HG02973 (cell line): ENCODE measurements around the gene BNIP5.

Experiments
- ATAC-seq: cut with Tn5 transposase; IDR thresholded peaks from one replicate; pipeline ENCODE4 v1.9.1; 2021; ENCODE audit warnings: moderate library complexity; ENCODE audit not compliant: unreplicated experiment

The BNIP5 gene, protein sequence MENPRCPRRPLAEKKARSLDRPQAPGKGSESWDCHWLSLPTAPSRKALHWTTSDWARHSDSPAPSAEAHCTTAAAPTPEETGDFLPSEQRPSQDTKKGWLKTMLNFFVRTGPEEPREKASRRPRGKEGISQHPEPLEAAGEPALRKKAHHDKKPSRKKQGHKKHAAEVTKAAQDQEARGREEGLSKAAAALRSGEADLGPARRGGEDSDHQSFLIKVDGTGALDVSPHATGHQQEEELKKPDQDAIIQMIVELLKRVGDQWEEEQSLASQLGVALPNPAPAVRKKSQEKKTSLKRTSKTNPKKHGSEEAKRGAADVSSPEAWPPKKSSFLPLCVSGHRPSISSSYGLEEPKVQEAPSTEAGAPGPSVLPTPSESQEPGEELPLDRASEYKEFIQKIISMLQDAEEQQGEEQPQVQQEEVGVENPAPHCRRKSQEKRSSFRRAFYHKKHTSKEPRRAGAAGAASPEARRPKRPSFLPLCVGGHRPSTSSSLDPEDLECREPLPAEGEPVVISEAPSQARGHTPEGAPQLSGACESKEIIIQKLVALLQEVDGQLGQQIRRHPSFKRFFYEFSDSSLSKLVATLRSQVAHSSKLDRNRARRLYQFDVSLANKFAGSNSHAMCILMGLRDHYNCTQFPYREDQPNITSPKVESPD

GRCh38 chr6:36336779-36337241, at the start of gene BNIP5:
BNIP5 (minus strand) TSS chr6:36336888; CDS start chr6:36330690, 6,198 bp downstream.
- ATAC-seq: no peak

DNA sequence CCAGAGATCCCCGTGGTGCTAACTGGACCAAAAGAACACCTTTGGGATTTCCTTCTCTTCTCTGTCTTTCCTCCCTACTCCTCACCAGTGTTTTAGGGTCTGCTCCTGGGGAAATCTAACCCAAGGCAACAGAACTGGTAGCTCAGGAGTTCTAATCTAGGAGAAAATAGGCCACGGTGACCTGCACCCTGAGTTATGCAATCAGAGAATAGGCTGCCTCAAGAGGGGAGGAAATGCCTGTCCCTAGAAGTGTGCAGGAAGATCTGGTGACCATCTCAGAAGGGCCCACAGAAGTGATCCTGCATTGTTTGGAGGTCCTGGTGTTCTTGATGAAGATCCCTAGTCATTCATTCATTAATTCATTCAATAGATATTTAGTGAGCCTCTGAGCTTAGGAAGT, 47.4 kb upstream of the BNIP5 start:
- ATAC-seq: no peak

DNA sequence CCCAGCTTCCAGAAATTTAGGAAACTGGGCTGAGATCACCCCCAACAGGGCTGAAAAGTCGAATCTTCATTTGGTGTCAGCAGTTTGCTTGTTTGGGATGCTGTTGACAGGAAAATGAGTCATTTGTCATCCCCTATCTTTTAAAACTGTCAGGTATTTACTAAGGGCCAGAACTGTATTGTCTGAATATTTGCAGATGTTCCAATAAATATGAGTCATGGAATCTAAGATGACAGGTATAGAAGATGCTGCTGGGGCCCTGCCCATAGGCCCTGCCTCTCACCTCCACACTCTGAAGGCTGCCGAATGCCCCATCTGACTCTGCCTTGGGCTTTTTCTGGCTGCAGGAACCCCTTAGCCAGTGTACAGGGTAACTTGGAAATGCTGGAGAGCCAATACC, 46.9 kb upstream of the BNIP5 start:
- no peak for ATAC-seq

DNA sequence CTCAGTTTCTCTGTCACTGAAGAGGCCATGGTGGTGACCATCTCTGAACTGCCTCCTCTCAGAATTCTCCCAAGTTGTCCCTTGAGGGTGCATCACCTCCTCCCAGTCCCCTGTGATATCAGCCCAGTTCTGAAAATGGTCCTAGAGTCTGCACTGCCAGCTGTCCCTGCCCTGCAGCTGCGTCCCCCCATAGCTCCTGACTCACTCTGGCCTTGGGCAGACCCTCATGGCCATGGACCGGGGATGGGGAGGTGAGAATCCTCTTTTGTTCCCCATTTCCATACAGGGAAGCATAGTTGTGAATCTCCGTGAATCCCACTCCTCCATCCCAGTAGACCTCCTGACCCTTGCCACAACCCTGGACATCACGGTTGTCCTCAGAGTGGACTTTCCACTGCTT, 46.3 kb upstream of the BNIP5 start:
- ATAC-seq: no peak

DNA sequence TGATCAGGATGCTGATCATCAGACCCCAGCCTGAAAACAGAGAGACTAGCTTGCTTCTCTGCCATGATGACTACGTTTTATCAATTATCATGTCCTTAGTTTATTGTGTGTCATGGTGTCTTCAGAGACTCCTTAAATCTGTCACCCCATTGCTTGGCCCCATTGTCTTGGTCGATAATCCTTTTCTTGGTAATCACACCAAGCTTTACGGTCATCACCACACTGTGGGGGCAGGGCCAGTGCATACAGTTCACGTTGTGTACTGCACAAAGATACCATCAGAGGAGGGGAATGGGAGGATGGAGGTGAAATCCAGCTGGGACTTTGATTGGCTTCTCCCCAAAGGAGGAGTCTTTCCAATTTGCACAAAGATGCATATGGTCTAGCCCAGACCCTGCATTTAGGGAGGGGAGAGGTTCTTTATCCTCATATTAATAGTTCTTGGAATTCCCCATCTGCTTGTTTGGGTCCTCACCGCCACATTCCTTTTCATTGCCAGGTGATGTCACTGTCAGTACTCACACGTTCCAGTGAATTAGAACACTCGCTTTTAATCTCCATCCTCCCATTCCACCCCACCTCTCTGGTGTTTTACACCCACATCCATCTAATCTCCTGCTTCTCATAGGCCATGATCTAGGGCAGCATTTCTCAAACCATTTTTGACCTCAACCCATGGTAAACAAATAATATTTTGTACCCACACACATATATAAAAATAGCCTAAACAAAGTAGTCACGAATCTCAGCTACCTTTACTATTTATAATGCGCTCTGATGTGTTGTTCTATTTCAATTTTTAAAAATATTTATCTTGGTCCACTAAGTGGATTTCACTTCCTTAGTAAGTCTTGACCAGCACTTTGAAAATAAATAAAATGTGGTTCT, 45.1 kb upstream of the BNIP5 start:
- ATAC-seq: no peak

GRCh38 chr6:36380166-36380565, 43.5 kb upstream of the BNIP5 start:
- no peak for ATAC-seq

- no peak for ATAC-seq
These were observed 42.2 kb upstream of the BNIP5 start for GRCh38 chr6:36378936-36379335.

DNA sequence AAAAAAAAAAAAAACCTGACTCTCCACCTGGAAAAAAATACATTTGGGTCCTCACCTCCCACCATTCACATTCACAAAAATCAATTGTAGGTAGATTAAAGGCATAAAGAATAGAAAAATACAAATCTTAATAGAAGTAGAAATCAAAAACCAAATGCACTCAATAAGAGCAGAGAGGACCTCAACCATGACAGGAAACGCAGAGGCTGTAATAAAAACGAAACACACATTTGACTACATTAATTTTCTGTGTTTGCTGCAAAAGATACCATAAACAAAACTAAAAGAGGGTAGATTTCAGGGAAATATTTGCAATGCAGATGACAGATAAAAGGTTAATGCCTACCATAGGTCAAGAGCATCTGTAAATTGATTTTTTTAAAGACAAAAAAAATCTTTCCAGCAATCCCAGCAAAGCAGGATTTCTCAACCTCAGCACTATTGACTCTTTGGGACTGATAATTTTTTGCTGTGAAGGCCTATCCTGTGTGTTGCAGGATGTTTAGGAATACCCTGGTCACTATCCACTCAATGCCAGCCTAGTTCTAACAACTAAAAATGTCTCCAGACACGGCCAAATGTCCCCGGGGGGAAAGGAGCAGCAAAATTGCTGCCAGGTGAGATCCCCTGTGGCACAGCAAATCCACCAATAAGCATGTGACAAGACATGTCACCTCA, 41.7 kb upstream of the BNIP5 start:
- ATAC-seq: no peak

DNA sequence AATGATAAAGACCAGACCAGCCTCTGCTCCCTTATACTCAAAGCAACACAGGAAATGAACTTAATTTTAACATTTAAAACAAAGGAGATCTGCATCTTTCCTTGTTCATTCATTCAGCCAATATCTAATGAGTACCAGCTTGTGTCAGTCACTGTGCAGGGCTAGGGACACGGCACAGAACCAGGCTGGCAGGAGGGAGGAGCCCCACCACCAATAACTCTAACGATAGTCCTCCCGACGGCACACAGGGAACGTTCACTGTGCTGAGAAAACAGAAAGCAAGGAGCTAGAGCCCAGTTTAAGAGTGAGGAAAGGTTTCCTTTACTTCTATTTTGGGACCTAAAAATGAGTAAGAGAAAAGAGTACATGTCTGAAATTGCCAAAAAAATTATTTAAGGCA, 40.9 kb upstream of the BNIP5 start:
- no peak for ATAC-seq

DNA sequence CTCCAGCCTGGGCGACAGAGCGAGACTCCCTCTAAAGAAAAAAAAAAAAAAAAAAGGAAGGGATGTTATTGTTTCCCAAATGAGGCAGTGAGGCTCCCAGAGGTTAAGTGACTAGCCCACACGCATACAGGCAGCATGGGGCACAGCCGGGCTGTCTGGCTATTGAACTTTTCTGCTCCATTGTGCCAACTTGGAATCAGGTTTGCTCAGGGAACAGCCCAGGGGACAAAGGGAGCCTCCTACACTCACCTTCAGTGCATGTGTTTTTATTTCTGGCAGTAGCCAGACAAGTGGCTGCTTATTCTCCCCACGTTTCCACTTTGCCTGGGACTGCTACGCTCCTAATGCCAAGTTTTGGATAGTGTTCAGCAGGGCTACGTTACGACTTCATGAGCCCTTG, 40.1 kb upstream of the BNIP5 start:
- ATAC-seq: no peak

GRCh38 chr6:36376183-36376582, 39.5 kb upstream of the BNIP5 start:
- ATAC-seq: no peak

GRCh38 chr6:36375644-36376155, 39.0 kb upstream of the BNIP5 start:
- no peak for ATAC-seq

DNA sequence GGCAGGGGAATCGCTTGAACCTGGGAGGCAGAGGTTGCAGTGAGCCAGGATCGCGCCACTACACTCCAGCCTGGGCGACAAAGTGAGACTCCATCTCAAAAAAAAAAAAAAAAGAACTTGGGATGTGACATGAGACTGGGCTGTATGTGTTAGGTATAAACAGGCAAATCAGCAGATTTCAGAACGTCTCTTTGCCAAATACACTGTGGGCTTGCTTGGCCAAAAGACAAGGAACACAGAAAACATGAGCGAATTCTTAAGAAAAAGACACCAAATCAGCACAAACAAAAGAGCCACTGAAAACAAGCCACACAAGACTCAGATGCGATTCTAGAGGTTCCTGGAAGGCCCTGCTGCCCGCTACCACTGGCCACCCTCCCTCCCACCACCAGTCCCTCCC, 38.3 kb upstream of the BNIP5 start:
- no peak for ATAC-seq

- no peak for ATAC-seq
These were observed 37.5 kb upstream of the BNIP5 start for GRCh38 chr6:36374194-36374593.

DNA sequence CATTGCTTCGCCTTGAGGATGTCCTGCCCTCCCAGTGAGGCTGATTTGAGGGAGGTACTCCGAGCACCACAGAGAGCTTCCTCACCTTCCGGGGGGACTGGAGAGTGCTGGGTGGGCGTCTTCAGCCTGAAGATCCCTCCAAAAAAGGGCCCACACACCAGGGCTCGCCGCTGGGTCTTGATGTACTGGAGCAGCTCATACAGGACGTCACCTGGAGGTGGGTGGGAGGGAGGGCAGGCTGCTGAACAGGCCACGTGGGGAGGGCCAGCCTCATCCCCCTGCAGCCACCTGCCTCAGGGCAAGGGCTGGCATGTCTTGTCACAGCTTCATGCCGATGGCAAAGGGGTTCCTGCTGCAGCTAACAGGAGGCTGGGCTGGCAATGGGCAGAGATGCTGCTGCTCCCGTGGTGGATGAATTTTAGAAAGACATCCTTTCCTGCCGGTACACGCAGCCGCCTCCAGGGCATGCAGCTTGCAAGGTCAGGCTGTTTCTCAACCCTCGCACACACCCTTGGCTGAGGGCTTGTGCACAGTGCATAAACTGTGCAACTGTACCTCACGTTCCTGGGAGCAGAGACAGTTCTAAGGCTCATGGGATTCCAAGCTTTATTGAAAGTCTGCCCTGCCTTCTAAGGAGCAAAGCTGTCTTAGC, 36.8 kb upstream of the BNIP5 start:
- no peak for ATAC-seq

- no peak for ATAC-seq
These were observed 35.4 kb upstream of the BNIP5 start for GRCh38 chr6:36372088-36372487.

- no peak for ATAC-seq
These were observed 34.5 kb upstream of the BNIP5 start for GRCh38 chr6:36371211-36371610.

GRCh38 chr6:36370638-36371037, 34.0 kb upstream of the BNIP5 start:
- ATAC-seq: no peak

DNA sequence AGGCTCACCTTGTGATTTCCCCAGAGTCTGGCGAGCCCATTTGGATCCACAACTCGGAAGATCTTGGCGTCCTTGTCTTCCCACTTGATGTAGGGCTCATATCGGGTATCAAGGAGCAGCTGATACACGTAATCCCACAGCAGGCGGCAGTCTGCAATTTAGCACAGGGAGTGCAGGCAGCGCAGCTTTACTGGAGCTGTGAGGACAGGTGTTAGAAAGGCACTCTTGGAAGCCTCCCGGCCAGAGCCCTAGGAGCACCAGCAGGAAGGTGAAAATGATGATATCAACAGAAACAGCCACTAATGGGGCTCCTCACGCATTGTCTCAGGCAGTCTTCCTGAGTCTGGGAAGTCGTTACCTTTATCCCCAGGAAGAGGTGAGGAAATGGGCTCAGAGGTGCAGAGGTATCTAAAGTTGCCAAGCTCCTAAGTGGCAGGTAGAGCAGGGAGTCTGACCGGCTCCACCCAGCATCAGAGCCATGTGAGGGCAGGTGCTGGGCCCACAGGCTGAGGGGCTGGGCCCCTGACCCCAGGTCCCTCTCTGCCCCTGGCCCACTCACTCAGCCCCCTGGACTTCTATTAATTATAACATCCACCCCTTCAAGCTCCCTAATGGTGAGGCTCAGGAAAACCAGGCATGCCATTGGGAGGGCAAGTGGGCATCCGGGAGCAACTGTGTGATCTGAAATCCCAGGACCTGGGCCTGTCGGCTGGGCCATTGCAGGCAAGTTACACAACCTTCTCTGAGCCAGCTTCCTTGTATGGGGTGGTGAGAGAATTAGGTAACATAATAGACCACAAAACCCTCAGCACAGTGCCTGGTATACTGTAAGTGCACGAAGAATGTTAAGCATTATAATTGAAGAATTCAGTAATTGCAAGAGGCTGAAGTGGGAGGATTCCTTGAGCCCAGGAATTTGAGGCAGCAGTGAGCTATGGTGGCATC, 32.5 kb upstream of the BNIP5 start:
- no peak for ATAC-seq
